CD4-positive, alpha-beta T cell treated with Interferon alpha-2 for 1 hour (primary cell): ENCODE data around the gene MTRR.

ENCODE experiments used
- DNase-seq, 2 donors: peaks; one replicate each; pipeline ENCODE4 v3.0.0-alpha.2; 2020 to 2022

Gene MTRR

GRCh38 chr5:7868773-7869473 is at the start of gene MTRR, which contains the start of gene FASTKD3:
Gene MTRR (plus strand): TSS chr5:7869148. CDS start chr5:7870795, 1,647 bp downstream.
Gene FASTKD3 (minus strand): TSS chr5:7869031. CDS start chr5:7868083, 948 bp downstream.
- DNase-seq, result peak; percentile 89 to 92

GRCh38 chr5:7822449-7822848 is 46.5 kb upstream of the MTRR start:
- DNase-seq, result no peak

GRCh38 chr5:7823594-7823993 is 45.4 kb upstream of the MTRR start:
- no peak for DNase-seq

- no peak for DNase-seq
Observed at GRCh38 chr5:7824995-7825394, 44.0 kb upstream of the MTRR start.

- no peak for DNase-seq
Observed at GRCh38 chr5:7825630-7826029, 43.3 kb upstream of the MTRR start.

- no peak for DNase-seq
Observed at GRCh38 chr5:7827610-7828009, 41.3 kb upstream of the MTRR start.

- no peak for DNase-seq
Observed at GRCh38 chr5:7828269-7828668, 40.7 kb upstream of the MTRR start.

GRCh38 chr5:7834982-7835381 is 34.0 kb upstream of the MTRR start:
- DNase-seq, result no peak

GRCh38 chr5:7837403-7837802 is 31.5 kb upstream of the MTRR start:
- DNase-seq, result no peak

- no peak for DNase-seq
Observed at GRCh38 chr5:7842531-7842930, 26.4 kb upstream of the MTRR start.

- no peak for DNase-seq
Observed at GRCh38 chr5:7844901-7845300, 24.0 kb upstream of the MTRR start.

GRCh38 chr5:7845557-7845956 is 23.4 kb upstream of the MTRR start:
- DNase-seq, result no peak

- DNase-seq, result no peak
Observed at GRCh38 chr5:7846327-7846726, 22.6 kb upstream of the MTRR start.

- no peak for DNase-seq
Observed at GRCh38 chr5:7848296-7848695, 20.7 kb upstream of the MTRR start.

GRCh38 chr5:7849681-7850394 is 19.1 kb upstream of the MTRR start:
- DNase-seq, result no peak

- DNase-seq, result peak; percentile 23 to 43
Observed at GRCh38 chr5:7850395-7851239, 18.3 kb upstream of the MTRR start, which contains the start of gene CFAP90. Gene CFAP90 (minus strand): TSS chr5:7851133. CDS start chr5:7851021, 112 bp downstream.

GRCh38 chr5:7851240-7851592 is 17.7 kb upstream of the MTRR start:
- no peak for DNase-seq

GRCh38 chr5:7851617-7852289 is 17.2 kb upstream of the MTRR start:
- no peak for DNase-seq

- no peak for DNase-seq
Observed at GRCh38 chr5:7852542-7852941, 16.4 kb upstream of the MTRR start.

GRCh38 chr5:7852988-7853387 is 16.0 kb upstream of the MTRR start:
- DNase-seq, result no peak

GRCh38 chr5:7855611-7856010 is 13.3 kb upstream of the MTRR start:
- no peak for DNase-seq

GRCh38 chr5:7856855-7857254 is 12.1 kb upstream of the MTRR start:
- DNase-seq, result peak; percentile 26 to 64

- DNase-seq, result no peak
Observed at GRCh38 chr5:7857361-7857760, 11.6 kb upstream of the MTRR start.
